Muscle of leg (tissue), 11 donors: Measurements from ENCODE around the gene NPSR1. TPM values are rescaled to one million over a fixed set of nuclear protein-coding genes. Genes with fewer than 3 reads are reported as not detected.

Experiments
- DNase-seq: peaks from one replicate; pipeline ENCODE4 v3.0.0; 2013
- H3K27ac ChIP-seq: one replicate; pipeline ENCODE4 v1.5.1; 2013; ENCODE audit warnings: mild to moderate bottlenecking, low read length, control low read depth
- H3K27me3 ChIP-seq: one replicate; pipeline ENCODE4 v1.6.1; 2013; ENCODE audit warnings: low read length; ENCODE audit not compliant: control insufficient read depth, insufficient read depth
- H3K36me3 ChIP-seq: one replicate; pipeline ENCODE4 v1.6.1; 2013; ENCODE audit warnings: low read length; ENCODE audit not compliant: control insufficient read depth, insufficient read depth
- H3K4me1 ChIP-seq: one replicate; pipeline ENCODE4 v1.6.1; 2013; ENCODE audit warnings: low read length; ENCODE audit not compliant: control insufficient read depth, insufficient read depth
- H3K4me3 ChIP-seq: one replicate; pipeline ENCODE4 v1.5.1; 2013; ENCODE audit warnings: low read length, control low read depth
- H3K9me3 ChIP-seq: replicated peaks from 2 replicates; pipeline ENCODE4 v1.6.1; 2013; ENCODE audit warnings: low read depth, low read length; ENCODE audit not compliant: control insufficient read depth
- WGBS: methylation state at CpG from one replicate; pipeline ENCODE4 v1.1.5; 2013; ENCODE audit warnings: missing lambda C conversion rate; ENCODE audit not compliant: insufficient coverage; 5-methylcytosine and 5-hydroxymethylcytosine counted together
- polyA plus RNA-seq, 8 donors: library from polyadenylated mRNA; unstranded; fragments of 120-200 nt; gene quantifications; one replicate each; pipeline versions ENCODE4 v1.2.1 to v1.2.3, GENCODE V29; 2013; ENCODE audit warnings: inconsistent platforms in 1 of 8, low replicate concordance in 1 of 8; ENCODE audit not compliant: insufficient read length in 8 of 8, insufficient read depth in 1 of 8
- total RNA-seq: library from RNA; stranded (reverse); fragments of 120-200 nt; gene quantifications from one replicate; pipeline ENCODE4 v1.2.4, GENCODE V29; 2013

NPSR1 gene
- total and polyA plus RNA-seq, 9 donors = 0.10 to 3.0 (median 1.8) TPM

- Histone ChIP-seq H3K27ac (no peak overlapping the region), H3K4me3 (no peak overlapping the region), H3K4me1 (no peaks in the 10 kb centered on the region), H3K9me3 (peaks cover 4% of the 10 kb centered on the region), H3K27me3 (no peaks in the 10 kb centered on the region), H3K36me3 (no peaks in the 10 kb centered on the region)
- WGBS = 65% methylated on average over 3 of the region's 5 CpGs
- DNase-seq = no peak
Measured at GRCh38 chr7:34739651-34740300, 81.8 kb downstream of the NPSR1 start.

- Histone ChIP-seq H3K27me3 (no peaks in the 10 kb centered on the region), H3K4me1 (no peaks in the 10 kb centered on the region), H3K4me3 (no peak overlapping the region), H3K36me3 (no peaks in the 10 kb centered on the region), H3K27ac (no peak overlapping the region), H3K9me3 (peaks cover 4% of the 10 kb centered on the region)
- DNase-seq = no peak
- WGBS = no CpG with 5 or more reads among the region's 1 CpG
Measured at GRCh38 chr7:34740840-34741239, 82.8 kb downstream of the NPSR1 start.

GRCh38 chr7:34747176-34747781 is 89.3 kb downstream of the NPSR1 start:
- Histone ChIP-seq H3K9me3 (peaks cover 2% of the 10 kb centered on the region), H3K27ac (no peak overlapping the region), H3K27me3 (no peaks in the 10 kb centered on the region), H3K4me1 (peaks cover 14% of the 10 kb centered on the region), H3K36me3 (no peaks in the 10 kb centered on the region), H3K4me3 (no peak overlapping the region)
- no peak for DNase-seq
- 38% methylated on average over 1 of the region's 8 CpGs for WGBS

- no peaks in the 10 kb centered on the region for H3K27me3 ChIP-seq
- no peaks in the 10 kb centered on the region for H3K9me3 ChIP-seq
- WGBS = 33% methylated on average over 1 of the region's 8 CpGs
- peak overlapping the region; percentile 13 for H3K27ac ChIP-seq
- H3K4me1 ChIP-seq = peaks cover 14% of the 10 kb centered on the region
- H3K4me3 ChIP-seq = no peak overlapping the region
- H3K36me3 ChIP-seq = no peaks in the 10 kb centered on the region
- DNase-seq = peak; percentile 41
Measured at GRCh38 chr7:34747867-34748727, 90.1 kb downstream of the NPSR1 start.

GRCh38 chr7:34748728-34749089 is 90.7 kb downstream of the NPSR1 start:
- Histone ChIP-seq H3K27ac (no peak overlapping the region), H3K27me3 (no peaks in the 10 kb centered on the region), H3K36me3 (no peaks in the 10 kb centered on the region), H3K4me1 (peaks cover 14% of the 10 kb centered on the region), H3K4me3 (no peak overlapping the region), H3K9me3 (no peaks in the 10 kb centered on the region)
- no CpG with 5 or more reads among the region's 2 CpGs for WGBS
- DNase-seq = no peak

GRCh38 chr7:34749446-34749845 is 91.4 kb downstream of the NPSR1 start:
- no peak overlapping the region for H3K27ac ChIP-seq
- no CpG with 5 or more reads among the region's 2 CpGs for WGBS

DNA sequence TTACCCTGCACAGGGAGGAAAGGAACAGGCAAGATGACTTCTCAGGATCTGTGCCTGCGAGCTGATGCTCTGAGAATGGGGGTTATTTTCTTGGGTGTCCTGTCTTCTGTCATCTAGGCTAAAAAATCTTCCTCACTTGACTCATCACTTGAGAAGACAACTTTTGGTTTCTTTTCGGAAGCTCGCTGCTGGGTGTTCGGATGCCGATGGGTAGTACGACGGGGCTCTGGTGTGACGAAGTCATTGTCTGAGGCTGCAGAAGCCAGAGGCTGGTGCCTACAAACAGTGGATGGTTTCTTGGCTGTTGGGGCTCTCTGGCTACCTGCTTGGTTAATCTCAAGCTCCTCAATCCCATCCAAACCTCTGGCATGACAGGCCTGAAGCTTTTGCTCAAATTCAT is 92.2 kb downstream of the NPSR1 start:
- WGBS = 91% methylated on average over 7 of the region's 8 CpGs
- no peak for DNase-seq
- peaks cover 14% of the 10 kb centered on the region for H3K4me1 ChIP-seq
- no peaks in the 10 kb centered on the region for H3K27me3 ChIP-seq
- no peak overlapping the region for H3K27ac ChIP-seq
- no peak overlapping the region for H3K4me3 ChIP-seq
- no peaks in the 10 kb centered on the region for H3K36me3 ChIP-seq
- H3K9me3 ChIP-seq = no peaks in the 10 kb centered on the region

More at GRCh38 chr7:34749446-34749845, 91.4 kb downstream of the NPSR1 start:
- Histone ChIP-seq H3K36me3 (no peaks in the 10 kb centered on the region), H3K27me3 (no peaks in the 10 kb centered on the region), H3K9me3 (no peaks in the 10 kb centered on the region), H3K4me3 (no peak overlapping the region), H3K4me1 (peaks cover 14% of the 10 kb centered on the region)
- no peak for DNase-seq

DNA sequence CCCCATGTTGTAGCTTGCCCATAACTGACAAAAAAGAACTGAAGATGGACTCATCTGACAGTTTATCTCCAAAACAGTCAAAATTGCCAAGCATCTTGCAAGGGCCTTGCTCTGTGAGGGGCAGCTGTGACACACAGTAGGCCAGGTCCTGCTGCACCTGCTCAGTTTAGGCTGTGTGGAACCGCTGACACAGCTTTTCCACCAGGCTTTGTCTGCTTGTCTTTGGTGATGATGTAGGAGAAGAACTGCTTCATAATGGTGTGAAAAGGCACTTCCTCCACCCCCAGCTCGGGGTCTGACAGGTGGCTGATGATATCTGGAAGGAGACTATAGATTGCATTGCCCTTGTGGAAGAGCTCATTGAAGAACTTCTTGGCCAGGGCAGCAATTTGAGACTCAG is 92.6 kb downstream of the NPSR1 start:
- H3K27me3 ChIP-seq = no peaks in the 10 kb centered on the region
- H3K4me3 ChIP-seq = no peak overlapping the region
- no peaks in the 10 kb centered on the region for H3K9me3 ChIP-seq
- no peak overlapping the region for H3K27ac ChIP-seq
- no CpG with 5 or more reads among the region's 2 CpGs for WGBS
- no peak for DNase-seq
- H3K36me3 ChIP-seq = no peaks in the 10 kb centered on the region
- peaks cover 14% of the 10 kb centered on the region for H3K4me1 ChIP-seq

DNA sequence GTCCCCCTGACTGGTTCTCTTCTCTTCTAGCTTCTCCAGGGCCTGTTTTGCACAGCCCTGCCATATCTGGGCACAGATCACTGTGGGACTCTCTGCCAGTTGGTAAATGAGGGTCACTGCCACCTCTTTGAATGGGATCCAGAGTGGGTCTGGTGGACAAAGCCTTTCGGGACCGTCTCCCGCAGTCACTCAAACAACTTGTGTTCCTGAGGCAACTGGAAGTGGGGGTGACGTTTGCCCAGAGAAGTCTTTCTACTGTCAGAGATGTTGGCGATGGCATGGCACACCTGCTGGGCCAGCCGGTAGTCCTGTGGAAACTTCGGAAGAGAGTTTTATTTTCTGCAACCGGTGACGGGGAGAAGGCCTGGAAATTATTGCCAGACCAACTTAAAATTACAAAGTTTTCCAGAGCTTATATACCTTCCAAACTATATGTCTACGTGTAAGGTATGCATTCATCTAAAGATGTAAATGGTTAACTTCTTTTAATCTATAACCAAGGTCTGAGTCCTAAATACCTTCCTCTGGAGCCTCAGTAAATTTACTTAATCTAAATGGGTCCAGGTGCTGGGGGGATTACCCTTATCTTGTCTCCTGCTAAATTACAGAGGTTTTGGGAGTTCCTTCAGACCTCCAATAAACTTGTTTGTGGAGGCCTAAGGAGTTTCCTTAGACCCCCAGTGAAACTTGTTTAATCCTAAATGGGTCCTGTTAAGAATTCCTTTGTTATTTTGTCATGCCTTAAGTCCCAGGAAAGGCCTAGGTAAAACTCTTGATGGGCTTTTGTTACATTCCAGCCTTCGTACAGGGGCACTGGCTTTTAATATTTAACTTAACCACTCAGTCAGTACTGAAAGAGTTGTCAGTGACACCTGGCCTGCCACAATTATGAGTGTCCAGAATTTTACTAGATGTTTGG is 94.0 kb downstream of the NPSR1 start:
- no peak for DNase-seq
- 93% methylated on average over 5 of the region's 11 CpGs for WGBS
- H3K27ac ChIP-seq = no peak overlapping the region

More for the DNA sequence above, 94.0 kb downstream of the NPSR1 start:
- H3K27me3 ChIP-seq = no peaks in the 10 kb centered on the region
- H3K9me3 ChIP-seq = no peaks in the 10 kb centered on the region
- no peak overlapping the region for H3K4me3 ChIP-seq
- H3K36me3 ChIP-seq = no peaks in the 10 kb centered on the region
- peaks cover 14% of the 10 kb centered on the region for H3K4me1 ChIP-seq
